Nephron (organoid): ENCODE data around the gene MAP4K3.

ENCODE experiments used
- H3K27ac Mint-ChIP-seq, 3 experiments: 2 replicates each; pipeline ENCODE4 v1.8.0; 2020; ENCODE audit warnings: mixed read lengths in 3 of 3, mild to moderate bottlenecking in 2 of 3, moderate library complexity in 1 of 3
- H3K27me3 Mint-ChIP-seq: 2 replicates; pipeline ENCODE4 v1.8.0; 2021; ENCODE audit warnings: low read depth, mild to moderate bottlenecking, moderate library complexity, mixed read lengths
- H3K36me3 Mint-ChIP-seq: 2 replicates; pipeline ENCODE4 v1.8.0; 2020; ENCODE audit warnings: low read depth, mixed read lengths
- H3K4me1 Mint-ChIP-seq: 2 replicates; pipeline ENCODE4 v1.8.0; 2020; ENCODE audit warnings: mixed read lengths
- H3K4me3 Mint-ChIP-seq, 3 experiments: 2 replicates each; pipeline ENCODE4 v1.8.0; 2020; ENCODE audit warnings: mild to moderate bottlenecking in 3 of 3, mixed read lengths in 3 of 3, moderate library complexity in 2 of 3
- H3K9me3 Mint-ChIP-seq: 2 replicates; pipeline ENCODE4 v1.8.0; 2020; ENCODE audit warnings: mixed read lengths
- CTCF ChIP-seq, 3 experiments: fragments of 200-600 bp; sonication (generic); IDR thresholded peaks; one replicate each; pipeline ENCODE4 v1.5.0; 2021; ENCODE audit warnings: antibody characterized with exemption in 3 of 3; ENCODE audit not compliant: unreplicated experiment in 3 of 3

Gene MAP4K3

GRCh38 chr2:39269941-39270340 is 167.1 kb downstream of the MAP4K3 start:
- Mint-ChIP-seq H3K4me1 (no peaks in the 10 kb centered on the region), H3K36me3 (peaks cover 45% of the 10 kb centered on the region), H3K27ac (no peak overlapping the region), H3K4me3 (no peak overlapping the region), H3K9me3 (no peaks in the 10 kb centered on the region), H3K27me3 (no peaks in the 10 kb centered on the region)
- TF ChIP-seq CTCF (IDR thresholded peaks at IDR 0.05; ENCODE audit: unreplicated experiment in 3 of 3), result no peak

DNA sequence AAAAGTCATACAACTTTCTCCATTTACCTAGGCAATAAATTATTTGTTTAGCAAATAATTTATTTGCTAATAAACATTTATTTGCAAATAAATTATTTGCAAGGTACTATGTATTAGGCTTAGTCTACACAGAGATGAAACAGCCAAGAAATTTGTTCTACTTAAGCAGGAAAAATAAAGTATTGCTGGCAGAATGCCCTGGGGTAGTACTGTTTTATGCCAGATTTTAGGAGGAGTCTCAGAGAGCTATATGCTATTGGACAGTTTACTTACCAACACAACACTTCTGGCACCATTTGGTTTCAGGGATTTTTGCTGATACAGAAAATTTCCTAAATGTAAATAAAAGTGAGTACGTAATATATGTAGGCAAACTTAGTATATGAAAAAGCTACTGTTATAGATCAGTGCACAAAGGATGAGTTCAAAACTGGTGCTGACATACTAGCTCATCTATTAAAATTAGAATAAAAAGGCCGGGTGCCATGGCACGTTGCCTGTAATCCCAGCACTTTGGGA is 170.1 kb downstream of the MAP4K3 start:
- Mint-ChIP-seq H3K36me3 (peaks cover 48% of the 10 kb centered on the region), H3K27ac (no peak overlapping the region), H3K9me3 (no peaks in the 10 kb centered on the region), H3K4me1 (no peaks in the 10 kb centered on the region), H3K27me3 (no peaks in the 10 kb centered on the region), H3K4me3 (no peak overlapping the region)
- no peak for TF ChIP-seq CTCF (IDR thresholded peaks at IDR 0.05; ENCODE audit: unreplicated experiment in 3 of 3)

- no peaks in the 10 kb centered on the region for H3K4me1 Mint-ChIP-seq
- no peak overlapping the region for H3K27ac Mint-ChIP-seq
- no peak overlapping the region for H3K4me3 Mint-ChIP-seq
- no peak for TF ChIP-seq CTCF (IDR thresholded peaks at IDR 0.05; ENCODE audit: unreplicated experiment in 3 of 3)
- no peaks in the 10 kb centered on the region for H3K9me3 Mint-ChIP-seq
- H3K36me3 Mint-ChIP-seq, result peaks cover 54% of the 10 kb centered on the region
- no peaks in the 10 kb centered on the region for H3K27me3 Mint-ChIP-seq
Measured at GRCh38 chr2:39266139-39266805, 170.8 kb downstream of the MAP4K3 start.

DNA sequence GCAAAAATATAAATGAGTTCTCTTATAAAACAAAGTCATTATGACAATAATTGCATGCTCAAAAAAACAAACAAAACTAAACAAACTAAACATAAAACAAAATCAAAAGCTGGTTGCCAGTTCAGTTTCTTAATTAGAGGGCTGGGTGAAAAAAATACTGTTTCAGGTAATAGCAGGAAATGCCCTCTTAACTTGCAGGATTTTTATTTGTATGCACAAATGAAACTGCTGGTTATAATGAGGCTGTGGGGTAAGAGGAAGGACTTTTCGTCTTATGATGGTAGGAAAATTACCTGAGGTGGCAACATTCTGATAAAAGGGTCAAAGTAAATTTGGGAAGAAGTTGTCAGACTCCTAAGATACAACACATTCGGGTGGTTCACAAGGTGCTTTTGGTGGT is 171.8 kb downstream of the MAP4K3 start:
- Mint-ChIP-seq H3K4me1 (no peaks in the 10 kb centered on the region), H3K9me3 (no peaks in the 10 kb centered on the region), H3K4me3 (no peak overlapping the region), H3K27ac (no peak overlapping the region), H3K27me3 (no peaks in the 10 kb centered on the region), H3K36me3 (peaks cover 49% of the 10 kb centered on the region)
- no peak for TF ChIP-seq CTCF (IDR thresholded peaks at IDR 0.05; ENCODE audit: unreplicated experiment in 3 of 3)

DNA sequence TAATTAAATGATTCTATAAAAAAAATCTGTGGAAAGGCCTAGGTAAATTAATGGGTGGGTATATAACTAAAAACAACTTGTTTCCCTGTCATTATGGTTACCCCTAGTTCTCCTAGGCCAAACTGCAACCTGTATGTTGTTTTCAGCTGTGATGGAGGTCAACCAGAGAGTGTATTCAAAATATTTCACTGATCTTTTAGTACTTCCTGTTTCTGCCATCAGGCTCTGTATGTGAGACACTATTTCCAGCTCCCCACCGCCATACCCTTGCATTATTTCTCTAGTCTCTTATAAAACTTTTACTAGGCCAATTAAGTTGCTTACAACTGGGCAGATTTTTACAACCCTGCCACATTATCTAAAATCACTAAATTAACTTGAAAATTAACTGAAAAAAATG is 172.4 kb downstream of the MAP4K3 start:
- Mint-ChIP-seq H3K27me3 (no peaks in the 10 kb centered on the region), H3K4me1 (no peaks in the 10 kb centered on the region), H3K4me3 (no peak overlapping the region), H3K27ac (no peak overlapping the region), H3K36me3 (peaks cover 48% of the 10 kb centered on the region), H3K9me3 (no peaks in the 10 kb centered on the region)
- TF ChIP-seq CTCF (IDR thresholded peaks at IDR 0.05; ENCODE audit: unreplicated experiment in 3 of 3), result no peak

GRCh38 chr2:39260087-39260486 is 177.0 kb downstream of the MAP4K3 start:
- Mint-ChIP-seq H3K27ac (no peak overlapping the region), H3K36me3 (peaks cover 64% of the 10 kb centered on the region), H3K9me3 (peaks cover 7% of the 10 kb centered on the region), H3K27me3 (no peaks in the 10 kb centered on the region), H3K4me1 (no peaks in the 10 kb centered on the region), H3K4me3 (no peak overlapping the region)
- TF ChIP-seq CTCF (IDR thresholded peaks at IDR 0.05; ENCODE audit: unreplicated experiment in 3 of 3), result no peak
